Small intestine (tissue), 7 donors: ENCODE measurements around the gene ALDH16A1. TPM values are rescaled to one million over a fixed set of nuclear protein-coding genes. Genes with fewer than 3 reads are reported as not detected.

Experiments
- DNase-seq, 2 donors: peaks; one replicate each; pipeline versions ENCODE4 v3.0.0 to v3.0.0-alpha.2; 2013
- FAIRE-seq: peaks from 2 replicates; lab custom pipeline; 2012; peaks lifted over from hg19 to GRCh38; lab: Jason Lieb, UNC
- H3K27ac ChIP-seq, 3 donors: one replicate each; pipeline ENCODE4 v1.5.1; 2013; ENCODE audit warnings: low read length in 2 of 3, mild to moderate bottlenecking in 2 of 3, control low read depth in 1 of 3, inconsistent platforms in 1 of 3, low read depth in 1 of 3, moderate library complexity in 1 of 3
- H3K27me3 ChIP-seq, 3 donors: one replicate each; pipeline ENCODE4 v1.6.1; 2013; ENCODE audit warnings: low read length in 3 of 3, inconsistent platforms in 1 of 3; ENCODE audit not compliant: control insufficient read depth in 3 of 3, insufficient read depth in 3 of 3
- H3K36me3 ChIP-seq, 3 donors: one replicate each; pipeline ENCODE4 v1.6.1; 2013; ENCODE audit warnings: low read length in 3 of 3, inconsistent platforms in 1 of 3, low read depth in 1 of 3, mild to moderate bottlenecking in 1 of 3, moderate library complexity in 1 of 3; ENCODE audit not compliant: control insufficient read depth in 3 of 3, insufficient read depth in 2 of 3
- H3K4me1 ChIP-seq, 3 donors: one replicate each; pipeline ENCODE4 v1.6.1; 2013; ENCODE audit warnings: low read length in 2 of 3, inconsistent platforms in 1 of 3, low read depth in 1 of 3, mild to moderate bottlenecking in 1 of 3, moderate library complexity in 1 of 3; ENCODE audit not compliant: control insufficient read depth in 3 of 3, insufficient read depth in 2 of 3
- H3K4me3 ChIP-seq, 3 donors: one replicate each; pipeline ENCODE4 v1.5.1; 2013; ENCODE audit warnings: low read length in 3 of 3, control low read depth in 1 of 3, inconsistent platforms in 1 of 3, low read depth in 1 of 3, mild to moderate bottlenecking in 1 of 3, moderate library complexity in 1 of 3
- H3K9me3 ChIP-seq, 2 donors: one replicate each; pipeline ENCODE4 v1.6.1; 2013; ENCODE audit warnings: low read depth in 1 of 2, low read length in 1 of 2; ENCODE audit not compliant: control insufficient read depth in 2 of 2, insufficient read depth in 1 of 2
- WGBS, 3 donors: extraction: QIAGEN DNeasy Blood & Tissue Kit; methylation state at CpG; one replicate each; pipeline ENCODE4 v1.1.7; 2013; 5-methylcytosine and 5-hydroxymethylcytosine counted together
- polyA plus RNA-seq, 4 donors: library from polyadenylated mRNA; stranded (reverse) in 3 of 4; unstranded in 1 of 4; fragments of 200-250 nt in 3 of 4; fragments of 120-200 nt in 1 of 4; gene quantifications; one replicate each; pipeline versions ENCODE4 v1.2.1 to v1.2.3, GENCODE V29; 2013
- donor health status: healthy with polysubstance abuse.
- donor health status: control.
- donor health status: control.
- donor health status: Bipolar disorder and iron deficiency.
- donor health status: healthy.

Gene ALDH16A1
- polyA plus RNA-seq, 4 donors = 26.3 to 130 (median 83.6) TPM

- no peak for DNase-seq
- Histone ChIP-seq H3K4me1 (peaks cover 0 to 13% (median 0%) of the 10 kb centered on the region in 3 donors), H3K27ac (peak overlapping the region; percentile 33 to 77 (median 71)), H3K36me3 (peaks cover 0 to 18% (median 0%) of the 10 kb centered on the region in 3 donors), H3K4me3 (peak overlapping the region; percentile 38 to 73 (median 69)), H3K9me3 (no peaks in the 10 kb centered on the region), H3K27me3 (peaks cover 0 to 6% (median 0%) of the 10 kb centered on the region in 3 donors)
- FAIRE-seq = no peak
- 6 to 12% (median 7%) methylated on average over 11 of the region's 11 CpGs for WGBS, 3 donors
Observed at GRCh38 chr19:49474542-49474924, 21.5 kb downstream of the ALDH16A1 start.

- Histone ChIP-seq H3K36me3 (peaks cover 0 to 13% (median 0%) of the 10 kb centered on the region in 3 donors), H3K9me3 (no peaks in the 10 kb centered on the region), H3K4me3 (peak overlapping the region in 2 of 3 donors; percentile 38 to 73), H3K27me3 (peaks cover 0 to 6% (median 0%) of the 10 kb centered on the region in 3 donors), H3K27ac (peak overlapping the region; percentile 33 to 77 (median 71)), H3K4me1 (peaks cover 0 to 13% (median 0%) of the 10 kb centered on the region in 3 donors)
- WGBS, 3 donors = 57 to 78% (median 61%) methylated on average over 15 of the region's 15 CpGs
- FAIRE-seq = no peak
- DNase-seq = no peak
Observed at GRCh38 chr19:49475191-49475917, 22.3 kb downstream of the ALDH16A1 start.

- 43 to 63% (median 59%) methylated on average over 27 of the region's 27 CpGs for WGBS, 3 donors
- H3K4me3 ChIP-seq = no peak overlapping the region
- FAIRE-seq (no peak), DNase-seq (peak in 1 of 2 donors; percentile 74)
- peaks cover 0 to 6% (median 0%) of the 10 kb centered on the region in 3 donors for H3K36me3 ChIP-seq
- H3K27ac ChIP-seq = peak overlapping the region in 2 of 3 donors; percentile 38 to 43
- H3K9me3 ChIP-seq = no peaks in the 10 kb centered on the region
- peaks cover 0 to 6% (median 0%) of the 10 kb centered on the region in 3 donors for H3K27me3 ChIP-seq
- peaks cover 0 to 13% (median 0%) of the 10 kb centered on the region in 3 donors for H3K4me1 ChIP-seq
Observed at GRCh38 chr19:49475995-49476880, 23.2 kb downstream of the ALDH16A1 start.

GRCh38 chr19:49479975-49480628, 27.1 kb downstream of the ALDH16A1 start:
- Histone ChIP-seq H3K27me3 (no peaks in the 10 kb centered on the region), H3K36me3 (peaks cover 0 to 6% (median 0%) of the 10 kb centered on the region in 3 donors), H3K27ac (no peak overlapping the region), H3K4me3 (no peak overlapping the region), H3K9me3 (no peaks in the 10 kb centered on the region), H3K4me1 (peaks cover 0 to 5% (median 0%) of the 10 kb centered on the region in 3 donors)
- FAIRE-seq (no peak), DNase-seq (no peak)
- WGBS, 3 donors = 83 to 87% (median 85%) methylated on average over 12 to 14 of the region's 14 CpGs

- H3K4me1 ChIP-seq = peaks cover 0 to 1% (median 0%) of the 10 kb centered on the region in 3 donors
- H3K36me3 ChIP-seq = peaks cover 0 to 9% (median 0%) of the 10 kb centered on the region in 3 donors
- H3K27ac ChIP-seq = no peak overlapping the region
- no peak overlapping the region for H3K4me3 ChIP-seq
- 87 to 94% (median 88%) methylated on average over 6 to 7 of the region's 7 CpGs for WGBS, 3 donors
- DNase-seq = no peak
- no peaks in the 10 kb centered on the region for H3K9me3 ChIP-seq
- no peaks in the 10 kb centered on the region for H3K27me3 ChIP-seq
- FAIRE-seq = no peak
Observed at GRCh38 chr19:49481020-49481683, 28.1 kb downstream of the ALDH16A1 start.

GRCh38 chr19:49486232-49486631, 33.2 kb downstream of the ALDH16A1 start:
- Histone ChIP-seq H3K4me1 (peaks cover 0 to 30% (median 0%) of the 10 kb centered on the region in 3 donors), H3K4me3 (no peak overlapping the region), H3K36me3 (peaks cover 7 to 46% (median 12%) of the 10 kb centered on the region in 3 donors), H3K27me3 (no peaks in the 10 kb centered on the region), H3K27ac (no peak overlapping the region), H3K9me3 (no peaks in the 10 kb centered on the region)
- DNase-seq (no peak), FAIRE-seq (no peak)
- WGBS, 3 donors = 91 to 92% (median 92%) methylated on average over 7 of the region's 7 CpGs

- DNase-seq (no peak), FAIRE-seq (no peak)
- H3K4me3 ChIP-seq = peak overlapping the region in 1 of 3 donors; percentile 12
- H3K4me1 ChIP-seq = peaks cover 0 to 34% (median 0%) of the 10 kb centered on the region in 3 donors
- WGBS, 3 donors = 61 to 64% (median 64%) methylated on average over 23 of the region's 23 CpGs
- H3K9me3 ChIP-seq = no peaks in the 10 kb centered on the region
- H3K27me3 ChIP-seq = no peaks in the 10 kb centered on the region
- H3K27ac ChIP-seq = peak overlapping the region; percentile 42 to 78 (median 44)
- H3K36me3 ChIP-seq = peaks cover 11 to 52% (median 12%) of the 10 kb centered on the region in 3 donors
Observed at GRCh38 chr19:49486710-49487276, 33.8 kb downstream of the ALDH16A1 start.
